Retinal pigment epithelial cell (primary cell): ENCODE data around the gene ZNF593.

Experiments used
- DNase-seq: peaks from one replicate; pipeline ENCODE4 v3.0.0-alpha.2; 2010; ENCODE audit warnings: low read depth
- H3K4me3 ChIP-seq: 2 replicates; pipeline ENCODE4 v1.5.1; 2011; ENCODE audit warnings: mild to moderate bottlenecking, low read length, control low read depth, moderate library complexity
- TF ChIP-seq, protein P1 (sequence below): conservative IDR thresholded peaks from 2 replicates; pipeline ENCODE4 v1.5.1; 2011; ENCODE audit warnings: low read depth, low read length, control low read depth, inconsistent platforms

ZNF593 gene

DNA sequence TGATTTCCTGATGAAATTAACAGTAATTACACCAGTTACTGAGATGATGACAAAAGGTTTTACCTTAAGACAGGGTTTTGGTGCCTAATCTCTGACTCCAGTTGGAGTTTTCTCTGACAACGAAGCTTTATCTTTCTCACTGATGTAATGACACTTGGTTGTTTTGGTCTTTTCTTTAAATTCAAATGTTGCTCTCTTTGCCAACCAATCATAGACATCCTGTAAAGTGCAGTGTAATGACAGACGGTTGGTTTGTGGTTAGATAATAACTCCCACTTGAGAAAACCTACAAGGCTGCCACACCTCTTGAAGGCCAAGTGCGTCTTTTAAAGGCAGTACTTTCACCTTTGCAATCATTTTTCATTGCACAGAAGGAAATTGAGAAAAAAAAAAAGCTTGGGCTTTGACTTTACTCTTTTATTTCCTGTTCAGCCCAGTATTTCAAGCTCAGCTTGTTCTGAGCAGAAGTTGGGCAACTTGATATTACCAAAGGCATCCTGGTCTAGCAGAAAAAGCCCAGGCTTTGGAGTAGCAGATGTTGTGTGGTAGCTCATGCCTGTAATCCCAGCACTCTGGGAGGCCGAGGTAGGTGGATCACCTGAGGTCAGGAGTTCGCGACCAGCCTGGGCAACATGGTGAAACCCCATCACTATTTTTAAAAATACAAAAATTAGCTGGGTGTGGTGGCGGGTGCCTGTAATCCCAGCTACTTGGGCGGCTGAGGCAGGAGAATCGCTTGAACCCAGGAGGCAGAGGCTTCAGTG lies 43.2 kb upstream of the ZNF593 start:
- no peak for DNase-seq

DNA sequence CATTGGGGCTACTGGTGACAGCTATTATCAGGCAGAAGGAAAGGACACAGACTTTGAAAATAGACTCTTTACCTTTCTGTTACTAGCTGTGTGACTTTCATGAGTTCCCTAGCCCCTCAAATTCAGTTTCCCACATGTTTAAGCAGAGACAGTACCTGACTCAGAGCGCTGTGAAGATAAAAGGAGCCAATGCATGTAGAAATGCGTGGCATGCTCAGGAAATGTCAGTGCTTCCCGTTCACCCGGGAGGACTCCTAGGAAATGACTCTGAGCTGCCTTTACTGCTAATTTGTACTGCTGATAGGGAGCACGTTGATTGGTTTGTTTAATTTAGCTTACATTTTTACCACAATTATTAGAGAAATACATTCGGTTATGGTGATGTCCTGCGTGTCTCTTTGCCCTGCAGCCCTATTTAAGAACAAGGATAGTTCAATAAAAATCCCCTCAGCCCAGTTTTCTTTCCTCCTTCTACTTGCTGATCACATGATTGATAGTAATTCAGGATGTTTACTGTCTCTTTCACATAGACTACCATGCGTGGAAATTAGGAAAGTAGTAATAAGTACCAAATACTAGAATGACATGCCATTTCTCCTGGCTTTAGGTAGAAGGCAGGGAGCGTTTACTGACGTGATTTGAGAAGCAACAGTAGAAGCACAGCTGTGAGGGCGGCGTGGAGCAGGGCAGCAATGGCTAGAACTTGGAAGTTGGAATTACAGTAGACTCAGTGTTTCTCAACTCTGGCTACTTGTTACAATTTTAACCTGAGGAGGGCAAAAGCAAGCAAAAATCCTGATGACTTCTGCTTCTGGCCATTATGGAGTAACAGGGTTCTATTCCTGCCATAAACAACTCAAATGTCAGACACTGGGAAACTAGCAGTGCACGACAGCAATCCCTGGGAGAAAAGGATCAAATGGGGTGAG lies 42.2 kb upstream of the ZNF593 start:
- DNase-seq, result no peak
- TF ChIP-seq, protein P1, sequence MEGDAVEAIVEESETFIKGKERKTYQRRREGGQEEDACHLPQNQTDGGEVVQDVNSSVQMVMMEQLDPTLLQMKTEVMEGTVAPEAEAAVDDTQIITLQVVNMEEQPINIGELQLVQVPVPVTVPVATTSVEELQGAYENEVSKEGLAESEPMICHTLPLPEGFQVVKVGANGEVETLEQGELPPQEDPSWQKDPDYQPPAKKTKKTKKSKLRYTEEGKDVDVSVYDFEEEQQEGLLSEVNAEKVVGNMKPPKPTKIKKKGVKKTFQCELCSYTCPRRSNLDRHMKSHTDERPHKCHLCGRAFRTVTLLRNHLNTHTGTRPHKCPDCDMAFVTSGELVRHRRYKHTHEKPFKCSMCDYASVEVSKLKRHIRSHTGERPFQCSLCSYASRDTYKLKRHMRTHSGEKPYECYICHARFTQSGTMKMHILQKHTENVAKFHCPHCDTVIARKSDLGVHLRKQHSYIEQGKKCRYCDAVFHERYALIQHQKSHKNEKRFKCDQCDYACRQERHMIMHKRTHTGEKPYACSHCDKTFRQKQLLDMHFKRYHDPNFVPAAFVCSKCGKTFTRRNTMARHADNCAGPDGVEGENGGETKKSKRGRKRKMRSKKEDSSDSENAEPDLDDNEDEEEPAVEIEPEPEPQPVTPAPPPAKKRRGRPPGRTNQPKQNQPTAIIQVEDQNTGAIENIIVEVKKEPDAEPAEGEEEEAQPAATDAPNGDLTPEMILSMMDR, result no peak
- H3K4me3 ChIP-seq, result no peak overlapping the region

More for the DNA sequence above, 43.2 kb upstream of the ZNF593 start:
- TF ChIP-seq, protein P1, result no peak
- H3K4me3 ChIP-seq, result no peak overlapping the region

DNA sequence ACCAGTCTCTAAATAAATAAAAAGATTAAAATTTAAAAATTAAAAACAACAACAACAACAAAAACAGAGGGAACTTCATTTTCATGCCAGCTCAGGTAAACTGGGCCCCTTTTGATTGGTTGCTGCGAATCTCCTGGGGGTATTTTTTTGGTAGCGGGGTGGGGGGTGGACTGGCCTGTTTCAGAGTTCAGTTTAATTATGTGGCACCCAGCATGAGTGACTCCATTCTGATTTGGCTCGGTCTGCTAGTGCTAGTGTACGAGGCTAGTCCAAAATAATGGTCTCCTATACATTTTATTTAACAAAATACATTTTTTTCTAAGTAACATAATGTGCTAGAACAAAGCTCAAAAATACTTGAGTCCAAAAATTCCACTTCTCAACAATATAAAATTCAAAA lies 39.9 kb upstream of the ZNF593 start:
- TF ChIP-seq, protein P1, result no peak
- DNase-seq, result no peak
- H3K4me3 ChIP-seq, result no peak overlapping the region

DNA sequence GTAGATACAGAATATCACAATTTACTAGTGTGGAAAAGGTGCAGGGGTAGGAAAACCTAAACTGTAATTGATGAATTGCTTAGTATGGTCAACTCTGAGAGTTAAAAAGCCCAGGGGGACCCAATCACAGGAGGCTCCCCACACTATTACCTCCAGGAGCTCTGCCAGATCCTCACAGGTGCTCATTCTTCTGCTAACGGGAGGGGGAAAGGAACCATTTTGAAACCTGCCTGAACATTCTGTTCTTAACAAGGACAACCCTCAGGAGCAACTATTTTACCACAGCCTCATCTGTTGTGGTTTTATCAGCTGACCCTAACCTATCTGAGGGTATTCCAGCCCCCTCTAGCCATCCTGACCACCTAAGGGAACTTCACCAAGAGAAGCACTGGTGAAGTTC lies 39.0 kb upstream of the ZNF593 start:
- DNase-seq, result no peak
- no peak overlapping the region for H3K4me3 ChIP-seq
- TF ChIP-seq, protein P1, result no peak

DNA sequence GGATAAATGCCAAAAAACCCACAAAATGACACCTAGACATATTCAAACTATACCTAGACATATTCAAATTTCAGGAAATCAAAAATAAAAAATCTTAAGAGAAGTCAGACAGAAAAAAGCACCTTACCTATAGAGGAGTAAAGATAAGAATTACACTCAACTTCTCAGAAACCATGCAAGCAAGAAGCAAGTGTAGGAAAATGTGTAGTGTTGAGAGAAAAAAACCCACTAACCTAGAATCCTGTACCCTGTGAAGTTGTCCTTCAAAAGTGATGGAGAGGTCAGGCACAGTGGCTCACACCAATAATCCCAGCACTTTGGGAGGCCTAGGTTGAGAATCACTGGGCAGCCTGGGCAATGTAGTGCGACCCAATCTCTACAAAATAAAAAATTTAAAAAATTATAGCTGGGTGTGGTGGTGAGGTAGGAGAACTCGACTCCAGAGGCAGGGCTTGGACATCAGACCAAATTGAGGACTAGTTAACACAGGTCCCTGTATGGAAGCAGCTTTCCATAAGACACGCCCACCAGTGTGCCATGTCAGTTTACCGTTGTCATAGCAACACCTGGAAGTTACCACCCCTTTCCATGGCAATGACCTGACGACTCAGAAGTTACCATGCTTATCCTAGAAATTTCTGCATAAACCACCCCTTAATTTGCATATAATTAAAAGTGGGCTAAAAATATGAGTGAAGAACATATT lies 37.4 kb upstream of the ZNF593 start:
- no peak for DNase-seq
- H3K4me3 ChIP-seq, result no peak overlapping the region
- TF ChIP-seq, protein P1, result no peak

DNA sequence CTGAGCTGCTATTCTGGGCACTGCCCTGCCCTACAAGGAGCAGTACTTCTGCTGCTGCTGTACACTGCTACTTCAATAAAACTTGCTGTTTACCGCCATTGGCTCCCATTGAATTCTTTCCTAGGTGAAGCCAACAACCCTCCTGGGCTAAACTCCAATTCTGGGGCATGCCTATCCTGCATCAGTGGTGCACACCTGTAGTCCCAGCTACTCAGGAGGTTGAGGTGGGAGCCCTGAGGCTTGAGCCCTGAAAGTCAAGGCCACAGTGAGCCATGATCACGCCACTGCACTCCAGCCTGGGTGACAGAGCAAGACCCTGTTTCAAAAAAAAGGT lies 36.9 kb upstream of the ZNF593 start:
- H3K4me3 ChIP-seq, result no peak overlapping the region
- TF ChIP-seq, protein P1, result no peak
- no peak for DNase-seq
